Stimulated activated CD4-positive, alpha-beta T cell treated with anti-CD3 and anti-CD28 coated beads, Interleukin-4, amount 100 ng/mL, for 24 hours (primary cell): ENCODE data around the gene ZNF497.

Experiments used
- DNase-seq: peaks from one replicate; pipeline ENCODE4 v3.0.0-alpha.2; 2020

Gene ZNF497

GRCh38 chr19:58305065-58305931 lies 57.3 kb downstream of the ZNF497 start, which contains the start of gene ERVK3-1:
Gene ERVK3-1, plus strand, starts transcription at chr19:58305377. Its CDS starts 6,792 bp downstream, at chr19:58312169.
- peak; percentile 96 for DNase-seq

GRCh38 chr19:58304748-58305064 lies 57.8 kb downstream of the ZNF497 start:
- no peak for DNase-seq
